ENCODE results near the gene ADAM17. TPM values are rescaled to one million over a fixed set of nuclear protein-coding genes. Genes with fewer than 3 reads are reported as not detected.

The ADAM17 gene
- total RNA-seq, 1 donor from 2014 or later: 49.1 TPM

GRCh38 chr2:9443526-9443925 lies 112.1 kb downstream of the ADAM17 start:
- ATAC-seq (no peak), DNase-seq (ENCODE audit: low spot score) (no peak)
- intact Hi-C loops (cut with DNase I): no loop called here

GRCh38 chr2:9441556-9441955 lies 114.1 kb downstream of the ADAM17 start:
- DNase-seq (ENCODE audit: low spot score): no peak
- ATAC-seq: no peak
- intact Hi-C loops (cut with DNase I): no loop called here

- ATAC-seq: no peak
- intact Hi-C loops (cut with DNase I): no loop called here
- DNase-seq (ENCODE audit: low spot score): no peak
These were observed 115.4 kb downstream of the ADAM17 start for GRCh38 chr2:9440058-9440727.

GRCh38 chr2:9439536-9439935 lies 116.1 kb downstream of the ADAM17 start:
- DNase-seq (ENCODE audit: low spot score) (no peak), ATAC-seq (no peak)
- intact Hi-C loops (cut with DNase I): no loop called here

Other genes starting within 250 kb of the ADAM17 start
- 163 TPM for gene ITGB1BP1, start 132.3 kb downstream of the ADAM17 start, total RNA-seq
- gene CPSF3, start 132.2 kb downstream of the ADAM17 start, total RNA-seq: 16.0 TPM
- gene IAH1, start 81.3 kb downstream of the ADAM17 start, total RNA-seq: 55.6 TPM
- gene YWHAQ, start 75.2 kb upstream of the ADAM17 start, total RNA-seq: 209 TPM